GM12878 (cell line): ENCODE data around the gene EHBP1. TPM values are rescaled to one million over a fixed set of nuclear protein-coding genes. Genes with fewer than 3 reads are reported as not detected.

Experiments
- ATAC-seq: fragments of 200-7000 bp; cut with Tn5 transposase; 3 replicates; pipeline ENCODE4 v1.9.1; 2020; ENCODE audit warnings: mild to moderate bottlenecking, moderate library complexity
- BruUV-seq: library from RNA; stranded (reverse); fragments of 400-500 nt; replicated peaks from 2 replicates; lab custom pipeline; 2021; lab: Mats Ljungman, UMichigan
- CTCF ChIA-PET: fragments of 300-600 bp; sonication (Branson Sonifier 250); formaldehyde crosslinking; extraction: SDS; loops from one replicate; lab custom pipeline; 2021; ENCODE audit warnings: inconsistent platforms; lab: Yijun Ruan, JAX
- POLR2A ChIA-PET: fragments of 350-600 bp; formaldehyde crosslinking; extraction: SDS; loops from one replicate; lab custom pipeline; 2021; ENCODE audit warnings: inconsistent platforms; lab: Charles Lee
- RAD21 ChIA-PET: fragments of 300-600 bp; sonication (Branson Sonifier 250); formaldehyde crosslinking; loops from one replicate; lab custom pipeline; 2023; ENCODE audit warnings: antibody characterized with exemption; ENCODE audit not compliant: unreplicated experiment; lab: Charles Lee
- SMC1A ChIA-PET: fragments of 300-600 bp; sonication (Branson Sonifier 250); formaldehyde crosslinking; loops from one replicate; lab custom pipeline; 2023; ENCODE audit not compliant: unreplicated experiment, uncharacterized antibody; lab: Charles Lee
- DNase-seq: peaks from one replicate; pipeline ENCODE4 v3.0.0-alpha.2; 2011; ENCODE audit warnings: low read depth, low spot score
- FAIRE-seq: peaks from 3 replicates; lab custom pipeline; 2011; peaks lifted over from hg19 to GRCh38; lab: Jason Lieb, UNC
- H2AFZ ChIP-seq: 2 replicates; pipeline ENCODE4 v1.6.0; 2011; ENCODE audit warnings: low read depth, low read length, control low read depth; ENCODE audit not compliant: control insufficient read depth
- H3K27ac ChIP-seq: 2 replicates; pipeline ENCODE4 v1.5.1; 2011; ENCODE audit warnings: control low read depth; ENCODE audit not compliant: control insufficient read depth, insufficient read depth
- H3K27me3 ChIP-seq, 2 experiments: replicated peaks in 1 of 2; 2 replicates each; pipeline versions ENCODE4 v1.6.0 to v1.6.1; 2011; ENCODE audit warnings: low read length in 1 of 2; ENCODE audit not compliant: control insufficient read depth in 2 of 2, insufficient read depth in 2 of 2
- H3K36me3 ChIP-seq, 2 experiments: 2 replicates each; pipeline ENCODE4 v1.5.1; 2011; ENCODE audit warnings: low read length in 1 of 2; ENCODE audit not compliant: control insufficient read depth in 2 of 2, insufficient read depth in 2 of 2
- H3K4me1 ChIP-seq: 2 replicates; pipeline ENCODE4 v1.6.1; 2011; ENCODE audit warnings: mild to moderate bottlenecking, low read length, moderate library complexity, mixed read lengths; ENCODE audit not compliant: control insufficient read depth, insufficient read depth
- H3K4me2 ChIP-seq: 2 replicates; pipeline ENCODE4 v1.6.0; 2011; ENCODE audit warnings: control low read depth; ENCODE audit not compliant: control insufficient read depth, insufficient read depth
- H3K4me3 ChIP-seq: fragments of 200-600 bp; sonication (generic); 2 replicates; pipeline ENCODE4 v1.5.1; 2016
- H3K79me2 ChIP-seq: 2 replicates; pipeline ENCODE4 v1.6.0; 2011; ENCODE audit warnings: low read length; ENCODE audit not compliant: control insufficient read depth, insufficient read depth
- H3K9ac ChIP-seq: 2 replicates; pipeline ENCODE4 v1.8.0; 2011; ENCODE audit warnings: low read length, control low read depth, mixed read lengths; ENCODE audit not compliant: control insufficient read depth, insufficient read depth
- H3K9me3 ChIP-seq: replicated peaks from 3 replicates; pipeline ENCODE4 v1.5.1; 2011; ENCODE audit warnings: mild to moderate bottlenecking, low read length; ENCODE audit not compliant: control insufficient read depth, insufficient read depth
- H4K20me1 ChIP-seq: 2 replicates; pipeline ENCODE4 v1.6.0; 2011; ENCODE audit not compliant: control insufficient read depth, insufficient read depth
- IKZF1 ChIP-seq: fragments of 450-650 bp; conservative IDR thresholded peaks from 2 replicates; pipeline ENCODE4 v1.6.1; 2017; ENCODE audit warnings: antibody characterized with exemption, mild to moderate bottlenecking
- KDM1A ChIP-seq: fragments of 200-600 bp; sonication (generic); IDR thresholded peaks from 2 replicates; pipeline ENCODE4 v1.6.1; 2016; ENCODE audit warnings: borderline replicate concordance
- MYC ChIP-seq: IDR thresholded peaks from 2 replicates; pipeline ENCODE4 v1.6.1; 2011; ENCODE audit warnings: mild to moderate bottlenecking, low read length, moderate library complexity, inconsistent platforms; ENCODE audit not compliant: insufficient read depth, insufficient replicate concordance, insufficient read length, severe bottlenecking
- PML ChIP-seq: IDR thresholded peaks from 2 replicates; pipeline ENCODE4 v1.6.1; 2012; ENCODE audit warnings: low read length, inconsistent platforms
- RELB ChIP-seq: fragments of 450-650 bp; IDR thresholded peaks from 2 replicates; pipeline ENCODE4 v1.6.1; 2017; ENCODE audit warnings: low read depth, mild to moderate bottlenecking, moderate library complexity
- SMAD5 ChIP-seq: IDR thresholded peaks from 2 replicates; pipeline ENCODE4 v1.6.1; 2016; ENCODE audit warnings: antibody characterized with exemption, low read depth
- SP1 ChIP-seq: IDR thresholded peaks from one replicate; pipeline ENCODE4 v1.6.1; 2011; ENCODE audit warnings: low read depth, low read length
- WGBS: methylation state at CpG from one replicate; pipeline ENCODE4 v1.1.6; 2016; ENCODE audit warnings: low lambda C conversion rate; ENCODE audit not compliant: insufficient replicate concordance, insufficient coverage; ENCODE audit errors: missing lambda C conversion rate; 5-methylcytosine and 5-hydroxymethylcytosine counted together
- in situ Hi-C: fragments of 300-500 bp; cut with MboI; formaldehyde crosslinking; loops from 9 replicates; pipeline ENCODE4 v1.14.3; 2018; ENCODE audit warnings: mixed read lengths
- intact Hi-C: fragments of 100-400 bp; cut with micrococcal nuclease; formaldehyde crosslinking; loops from one replicate; pipeline ENCODE4 v1.14.2; 2022; ENCODE audit not compliant: unreplicated experiment
- polyA plus RNA-seq, 11 experiments: library from polyadenylated mRNA; depleted of rRNA in 4 of 11; unstranded in 6 of 11; stranded (reverse) in 5 of 11; fragments of >200 nt; fragmentation: Nextera tagmentation in 4 of 11; fragmentation: Illumina TruSeq in 1 of 11; extraction: Ambion mirVana in 4 of 11; extraction: Trizol in 1 of 11; gene quantifications; 1 replicate in 1 of 11; 2 replicates in 10 of 11; pipeline versions ENCODE4 v1.2.1 to v1.2.3, GENCODE V29; 2011 to 2016; ENCODE audit warnings: inconsistent platforms in 2 of 11, missing spikeins in 2 of 11, low read depth in 1 of 11
- total RNA-seq, 4 experiments: library from RNA; depleted of rRNA in 3 of 4; stranded (reverse); fragments of >200 nt in 3 of 4; fragmentation: Illumina TruSeq in 1 of 4; extraction: Trizol in 1 of 4; gene quantifications; 2 replicates each; pipeline versions ENCODE4 v1.2.1 to v1.2.3, GENCODE V29; 2013 to 2021

EHBP1 gene
- total and polyA plus RNA-seq, 10 of the 15 experiments (the other 5 are each of a cell fraction or from before 2014, with no cell fraction given) = 5.7 to 26.1 (median 13.6) TPM

- H3K9ac ChIP-seq = no peak overlapping the region
- RAD21 ChIA-PET = no interaction called here
- in situ Hi-C loops (no loop called here), intact Hi-C loops (no loop called here)
- DNase-seq = no peak
- TF ChIP-seq MYC (no peak), IKZF1 (no peak), KDM1A (no peak), SP1 (no peak), PML (no peak), SMAD5 (no peak), RELB (no peak)
- no TSS peak for BruUV-seq
- CTCF ChIA-PET = interaction anchor here (0.8 to 1.1 kb wide), 2 partner anchors 118 to 351 kb away, joined by 3 read pairs; no protein-coding TSS in a partner anchor
- FAIRE-seq = no peak
- no peaks in the 10 kb centered on the region for H3K79me2 ChIP-seq
- WGBS = 97% methylated on average over 2 of the region's 2 CpGs
- H3K27ac ChIP-seq = no peak overlapping the region
- no peaks in the 10 kb centered on the region for H4K20me1 ChIP-seq
- no peak overlapping the region for H3K4me3 ChIP-seq
- no peak overlapping the region for H2AFZ ChIP-seq
- ATAC-seq = no peak
- H3K4me1 ChIP-seq = peaks cover 3% of the 10 kb centered on the region; the same call in 1 of the 2 replicates
- POLR2A ChIA-PET = no interaction called here
- no peak overlapping the region for H3K4me2 ChIP-seq
- H3K36me3 ChIP-seq = no peaks in the 10 kb centered on the region; a peak in 1 of 4 replicates
- no peaks in the 10 kb centered on the region; the same call in 2 of the 3 replicates for H3K9me3 ChIP-seq
- SMC1A ChIA-PET = no interaction called here
- no peaks in the 10 kb centered on the region for H3K27me3 ChIP-seq
These were observed 103.0 kb downstream of the EHBP1 start for GRCh38 chr2:62808554-62808953.
